Naive thymus-derived CD4-positive, alpha-beta T cell (primary cell): ENCODE measurements around the gene ODAD4. TPM values are rescaled to one million over a fixed set of nuclear protein-coding genes. Genes with fewer than 3 reads are reported as not detected.

Source experiments
- ATAC-seq: fragments of 150-1000 bp; cut with Tn5 transposase; 2 replicates; pipeline ENCODE4 v1.10.0; 2021; ENCODE audit warnings: mild to moderate bottlenecking, moderate library complexity
- CTCF ChIA-PET: fragments of 350-600 bp; sonication (Branson Sonifier 250); formaldehyde crosslinking; loops from one replicate; lab custom pipeline; 2021; ENCODE audit warnings: antibody characterized with exemption; lab: Charles Lee
- POLR2A ChIA-PET: fragments of 350-600 bp; sonication (Branson Sonifier 250); formaldehyde crosslinking; loops from one replicate; lab custom pipeline; 2021; ENCODE audit warnings: antibody characterized with exemption, inconsistent platforms; lab: Charles Lee
- DNase-seq, 9 donors: peaks; one replicate each; pipeline versions ENCODE4 v3.0.0 to v3.0.0-alpha.2; 2020 to 2022; ENCODE audit warnings: mixed read lengths in 1 of 9
- H3K27ac ChIP-seq: one replicate; pipeline ENCODE4 v1.7.0; 2013; ENCODE audit warnings: mild to moderate bottlenecking, low read depth, low read length, moderate library complexity
- H3K27me3 ChIP-seq, 2 donors: one replicate each; pipeline ENCODE4 v1.7.0; 2013; ENCODE audit warnings: low read length in 2 of 2, mild to moderate bottlenecking in 2 of 2, moderate library complexity in 2 of 2; ENCODE audit not compliant: control insufficient read depth in 2 of 2, insufficient read depth in 2 of 2
- H3K36me3 ChIP-seq, 3 experiments: 1 replicate in 2 of 3; 2 replicates in 1 of 3; pipeline ENCODE4 v1.7.0; 2013; ENCODE audit warnings: low read length in 3 of 3, mild to moderate bottlenecking in 3 of 3, moderate library complexity in 1 of 3; ENCODE audit not compliant: insufficient read depth in 3 of 3, control insufficient read depth in 2 of 3
- H3K4me1 ChIP-seq, 2 donors: one replicate each; pipeline ENCODE4 v1.7.0; 2013; ENCODE audit warnings: low read length in 2 of 2, mild to moderate bottlenecking in 2 of 2, moderate library complexity in 1 of 2; ENCODE audit not compliant: control insufficient read depth in 2 of 2, insufficient read depth in 2 of 2
- H3K4me3 ChIP-seq: 2 replicates; pipeline ENCODE4 v1.7.0; 2013; ENCODE audit warnings: mild to moderate bottlenecking, low read length
- H3K9me3 ChIP-seq, 3 experiments: 1 replicate in 2 of 3; 2 replicates in 1 of 3; pipeline ENCODE4 v1.7.0; 2013; ENCODE audit warnings: low read length in 3 of 3; ENCODE audit not compliant: control insufficient read depth in 2 of 3
- H3K27ac Mint-ChIP-seq, 9 donors: one replicate each; pipeline ENCODE4 v1.8.0; 2020 to 2022; ENCODE audit warnings: mixed read lengths in 9 of 9, mild to moderate bottlenecking in 8 of 9, moderate library complexity in 5 of 9, inconsistent platforms in 2 of 9
- H3K27me3 Mint-ChIP-seq, 5 donors: one replicate each; pipeline ENCODE4 v1.8.0; 2021 to 2022; ENCODE audit warnings: mixed read lengths in 5 of 5, mild to moderate bottlenecking in 1 of 5
- H3K36me3 Mint-ChIP-seq, 5 donors: one replicate each; pipeline ENCODE4 v1.8.0; 2020 to 2022; ENCODE audit warnings: mixed read lengths in 5 of 5, mild to moderate bottlenecking in 3 of 5, inconsistent platforms in 1 of 5
- H3K4me1 Mint-ChIP-seq, 7 donors: one replicate each; pipeline ENCODE4 v1.8.0; 2020 to 2022; ENCODE audit warnings: mixed read lengths in 7 of 7, mild to moderate bottlenecking in 3 of 7, inconsistent platforms in 1 of 7
- H3K4me3 Mint-ChIP-seq, 10 donors: one replicate each; pipeline ENCODE4 v1.8.0; 2020 to 2022; ENCODE audit warnings: mild to moderate bottlenecking in 10 of 10, mixed read lengths in 10 of 10, moderate library complexity in 6 of 10, inconsistent platforms in 2 of 10
- H3K9me3 Mint-ChIP-seq, 11 donors: one replicate each; pipeline ENCODE4 v1.8.0; 2020 to 2022; ENCODE audit warnings: mixed read lengths in 11 of 11, mild to moderate bottlenecking in 4 of 11, inconsistent platforms in 1 of 11, moderate library complexity in 1 of 11
- intact Hi-C, 2 donors: fragments of 100-400 bp; cut with micrococcal nuclease; formaldehyde crosslinking; loops; one replicate each; pipeline ENCODE4 v1.15.1; 2023
- polyA plus RNA-seq, 2 donors: library from polyadenylated mRNA; unstranded; fragments of 300-500 nt; fragmentation: Illumina TruSeq; gene quantifications; one replicate each; pipeline ENCODE4 v1.2.3, GENCODE V29; 2021
- total RNA-seq, 6 experiments: library from RNA in 5 of 6; stranded (reverse) in 5 of 6; gene quantifications; 1 replicate in 5 of 6; 2 replicates in 1 of 6; pipeline ENCODE4 v1.2.3 and lab custom pipeline; 2021 to 2026

The ODAD4 gene
- total and polyA plus RNA-seq, 7 experiments from 2014 or later, result 0.10 to 4.1 (median 0.83) TPM; not detected in 1

DNA sequence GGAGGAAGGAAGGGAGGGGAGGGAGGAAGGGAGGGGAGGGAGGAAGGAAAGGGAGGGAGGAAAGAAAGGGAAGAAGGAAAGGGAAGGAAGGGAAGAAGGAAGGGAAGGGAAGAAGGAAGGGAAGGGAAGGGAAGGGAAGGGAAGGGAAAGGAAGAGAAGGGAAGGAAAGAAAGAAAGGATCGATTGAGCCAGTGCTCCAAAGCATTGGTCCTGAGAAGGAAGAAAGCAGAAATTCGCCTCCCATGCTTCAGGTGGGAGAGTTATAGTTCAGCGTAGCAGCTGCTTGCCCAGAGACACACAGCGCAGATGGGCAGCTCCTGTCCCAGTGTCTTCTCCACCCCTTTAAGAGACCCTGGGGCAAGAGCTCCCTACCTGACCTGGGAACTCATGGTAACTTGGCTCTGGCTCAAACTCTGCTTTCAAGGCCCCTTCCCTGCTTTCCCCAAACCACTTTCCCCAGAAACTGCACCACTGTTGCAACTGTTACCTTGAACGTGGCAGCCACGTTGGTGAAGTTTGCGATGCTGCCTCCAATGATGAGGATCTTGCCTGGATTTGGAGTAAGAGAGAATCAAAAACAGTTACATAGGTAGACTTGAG, 26.1 kb upstream of the ODAD4 start:
- Histone ChIP-seq H3K27me3 (no peaks in the 10 kb centered on the region), H3K4me3 (no peak overlapping the region), H3K27ac (no peak overlapping the region), H3K4me1 (no peaks in the 10 kb centered on the region), H3K36me3 (peaks cover 18 to 85% (median 21%) of the 10 kb centered on the region in 3 experiments), H3K9me3 (no peaks in the 10 kb centered on the region)
- DNase-seq, result no peak
- H3K27ac Mint-ChIP-seq, result no peak overlapping the region
- CTCF ChIA-PET, result no interaction called here
- peaks cover 9 to 55% (median 12%) of the 10 kb centered on the region in 5 donors for H3K36me3 Mint-ChIP-seq
- H3K27me3 Mint-ChIP-seq, result no peaks in the 10 kb centered on the region
- H3K4me1 Mint-ChIP-seq, result peaks cover 0 to 8% (median 0%) of the 10 kb centered on the region in 7 donors
- no peak for ATAC-seq
- POLR2A ChIA-PET, result no interaction called here
- H3K4me3 Mint-ChIP-seq, result no peak overlapping the region
- H3K9me3 Mint-ChIP-seq, result no peaks in the 10 kb centered on the region
- intact Hi-C loops, result no loop called here

DNA sequence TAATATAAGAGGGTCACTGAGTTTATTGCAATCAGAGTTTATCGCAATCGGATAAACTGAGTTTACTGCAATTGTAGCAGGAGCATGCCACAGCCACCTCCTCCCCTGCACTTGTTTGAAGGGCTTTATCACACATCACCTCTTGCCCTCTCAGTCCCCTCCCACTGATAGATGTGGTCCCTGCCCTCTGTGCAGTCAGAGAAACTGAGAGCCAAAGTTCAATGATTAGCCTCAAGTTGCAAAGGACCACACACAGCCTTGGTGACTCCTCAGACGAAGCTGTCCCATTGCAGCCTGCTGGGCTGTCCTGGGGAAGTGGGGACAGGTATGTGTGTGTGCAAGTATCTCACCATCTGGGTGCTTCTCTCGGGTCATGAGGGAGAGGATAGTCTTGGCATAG, 25.2 kb upstream of the ODAD4 start:
- DNase-seq (no peak), ATAC-seq (no peak)
- POLR2A ChIA-PET, result interaction anchor here (0.6 kb wide), 1 partner anchor 16 kb away, joined by 5 read pairs; no protein-coding TSS in a partner anchor
- no peaks in the 10 kb centered on the region for H3K9me3 Mint-ChIP-seq
- H3K4me3 Mint-ChIP-seq, result no peak overlapping the region
- peaks cover 9 to 60% (median 12%) of the 10 kb centered on the region in 5 donors for H3K36me3 Mint-ChIP-seq
- no peaks in the 10 kb centered on the region for H3K4me1 ChIP-seq
- CTCF ChIA-PET, result no interaction called here
- H3K27ac ChIP-seq, result no peak overlapping the region
- no peaks in the 10 kb centered on the region for H3K9me3 ChIP-seq
- intact Hi-C loops, result no loop called here
- no peak overlapping the region for H3K4me3 ChIP-seq
- peaks cover 15 to 89% (median 27%) of the 10 kb centered on the region in 3 experiments for H3K36me3 ChIP-seq
- H3K27ac Mint-ChIP-seq, result no peak overlapping the region
- H3K27me3 Mint-ChIP-seq, result no peaks in the 10 kb centered on the region
- peaks cover 0 to 6% (median 0%) of the 10 kb centered on the region in 7 donors for H3K4me1 Mint-ChIP-seq
- H3K27me3 ChIP-seq, result no peaks in the 10 kb centered on the region

DNA sequence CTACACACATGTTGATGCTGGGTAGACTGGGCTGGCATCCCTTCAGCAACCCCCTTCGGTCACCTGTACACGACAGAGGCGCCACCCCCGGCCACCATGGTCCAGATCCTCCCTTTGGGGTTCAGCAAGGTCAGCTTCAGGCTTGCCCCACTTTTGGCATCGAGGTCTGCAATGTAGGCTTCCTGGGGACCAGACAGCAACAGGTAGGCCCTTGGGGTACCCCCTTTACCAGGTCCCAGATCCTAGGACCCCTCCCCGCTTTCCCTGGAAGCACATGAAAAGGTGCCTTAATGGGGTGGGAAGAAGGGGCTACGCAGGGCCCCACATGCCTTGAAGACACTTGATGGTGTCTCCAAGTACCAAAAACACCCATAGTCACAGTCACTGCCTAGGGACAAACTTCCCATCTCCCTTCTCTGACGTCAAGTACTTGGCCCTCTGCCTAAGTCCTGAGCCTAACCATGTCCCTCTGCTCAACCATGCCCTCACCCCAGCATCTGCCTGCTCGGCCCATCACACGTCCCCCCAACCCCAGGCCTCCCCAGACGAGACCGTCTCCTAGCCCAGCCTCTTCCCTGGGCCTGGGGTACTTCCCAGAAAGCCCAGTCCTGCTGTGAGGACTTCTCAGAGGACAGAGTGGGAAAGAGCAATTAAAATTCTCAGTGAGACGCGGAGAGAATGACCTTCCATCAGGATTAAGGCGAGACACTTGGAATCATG, 23.8 kb upstream of the ODAD4 start:
- ChIA-PET CTCF (no interaction called here), POLR2A (no interaction called here)

DNA sequence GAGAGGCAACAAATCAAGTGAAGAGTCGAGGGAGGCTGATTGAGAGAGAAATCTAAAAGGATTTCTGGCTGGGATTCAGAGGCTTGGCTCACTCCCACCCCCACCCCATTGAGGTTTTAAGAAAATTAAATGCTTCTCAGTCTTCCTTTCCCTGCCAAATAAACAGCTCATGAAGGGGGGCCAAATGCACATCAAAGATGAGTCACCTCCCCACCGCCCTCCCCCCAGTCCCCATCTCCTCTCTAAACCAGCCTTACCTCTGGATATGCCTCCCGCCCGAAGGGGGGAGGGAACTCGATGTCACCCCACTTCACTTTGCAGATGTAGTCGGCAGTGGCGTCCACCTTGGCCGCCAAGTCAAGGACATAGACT, 23.2 kb upstream of the ODAD4 start:
- Mint-ChIP-seq H3K4me3 (no peak overlapping the region), H3K4me1 (peaks cover 0 to 3% (median 0%) of the 10 kb centered on the region in 7 donors), H3K27ac (no peak overlapping the region), H3K27me3 (no peaks in the 10 kb centered on the region), H3K36me3 (peaks cover 0 to 60% (median 9%) of the 10 kb centered on the region in 5 donors), H3K9me3 (no peaks in the 10 kb centered on the region)
- intact Hi-C loops, result no loop called here
- POLR2A ChIA-PET, result interaction anchor here (0.5 to 0.6 kb wide), 2 partner anchors 53 to 341 kb away, joined by 4 read pairs; no protein-coding TSS in a partner anchor
- H3K9me3 ChIP-seq, result no peaks in the 10 kb centered on the region
- H3K27me3 ChIP-seq, result no peaks in the 10 kb centered on the region
- H3K27ac ChIP-seq, result no peak overlapping the region
- ATAC-seq (no peak), DNase-seq (no peak)
- H3K4me1 ChIP-seq, result no peaks in the 10 kb centered on the region
- H3K4me3 ChIP-seq, result no peak overlapping the region
- H3K36me3 ChIP-seq, result peaks cover 23 to 90% (median 33%) of the 10 kb centered on the region in 3 experiments
- CTCF ChIA-PET, result no interaction called here

More for the DNA sequence above, 23.8 kb upstream of the ODAD4 start:
- intact Hi-C loops, result no loop called here
- Mint-ChIP-seq H3K9me3 (no peaks in the 10 kb centered on the region), H3K36me3 (peaks cover 3 to 63% (median 9%) of the 10 kb centered on the region in 5 donors), H3K4me1 (peaks cover 0 to 3% (median 0%) of the 10 kb centered on the region in 7 donors), H3K27ac (peak overlapping the region in 1 of 9 donors; percentile 85), H3K4me3 (no peak overlapping the region), H3K27me3 (no peaks in the 10 kb centered on the region)
- no peak overlapping the region for H3K4me3 ChIP-seq
- H3K27me3 ChIP-seq, result no peaks in the 10 kb centered on the region
- H3K36me3 ChIP-seq, result peaks cover 23 to 90% (median 33%) of the 10 kb centered on the region in 3 experiments
- no peaks in the 10 kb centered on the region for H3K4me1 ChIP-seq
- no peaks in the 10 kb centered on the region for H3K9me3 ChIP-seq
- ATAC-seq (no peak), DNase-seq (no peak)
- H3K27ac ChIP-seq, result no peak overlapping the region

DNA sequence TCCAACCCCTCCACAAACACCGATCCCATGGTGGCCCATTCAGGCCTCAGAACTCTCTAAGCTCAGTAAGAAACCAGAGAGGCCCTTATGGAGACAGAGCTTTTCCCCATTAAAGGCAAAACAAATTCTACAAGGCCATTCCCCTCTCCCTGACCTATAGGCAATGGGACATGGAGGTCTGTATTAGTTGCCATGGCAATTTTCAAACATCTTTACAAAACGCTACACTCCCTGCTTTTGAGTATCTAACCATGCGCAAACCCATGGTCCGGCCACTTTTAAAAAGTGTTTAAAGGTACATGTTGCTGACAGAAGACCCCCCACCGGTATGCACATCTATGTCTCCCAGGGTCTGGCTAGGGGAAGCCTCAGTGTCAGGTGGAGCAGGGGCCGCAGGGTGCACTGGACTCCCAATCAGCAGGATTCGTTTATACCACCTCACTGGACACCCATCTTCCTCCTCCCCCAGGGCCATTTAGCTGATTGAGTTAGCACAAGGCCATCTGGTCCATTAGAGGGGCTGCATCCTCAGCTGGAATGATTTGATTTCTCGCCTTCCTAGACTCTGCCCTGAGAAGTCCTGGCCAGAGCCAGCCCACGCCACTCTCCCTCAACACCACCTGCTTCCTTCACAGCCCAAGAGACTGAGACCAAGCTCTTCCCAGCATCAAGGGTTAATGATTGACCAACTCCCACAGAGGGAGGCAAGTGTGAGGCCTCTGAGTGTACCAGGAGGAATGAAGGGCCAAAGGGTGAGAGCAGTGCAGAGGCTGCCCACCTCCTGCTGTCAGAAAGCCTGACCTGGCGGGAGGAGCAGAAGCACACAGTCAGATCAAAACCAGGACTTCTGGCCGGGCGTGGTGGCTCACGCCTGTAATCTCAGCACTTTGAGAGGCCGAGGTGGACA, 22.5 kb upstream of the ODAD4 start:
- H3K4me3 ChIP-seq, result no peak overlapping the region
- H3K9me3 ChIP-seq, result no peaks in the 10 kb centered on the region
- no peak overlapping the region for H3K27ac ChIP-seq
- POLR2A ChIA-PET, result interaction anchor here (0.5 to 0.6 kb wide), 3 partner anchors 52 to 433 kb away, joined by 3 to 4 read pairs (median 4); no protein-coding TSS in a partner anchor
- Mint-ChIP-seq H3K27ac (peak overlapping the region in 1 of 9 donors; percentile 2), H3K36me3 (peaks cover 4 to 66% (median 8%) of the 10 kb centered on the region in 5 donors), H3K4me1 (peaks cover 0 to 3% (median 2%) of the 10 kb centered on the region in 7 donors), H3K27me3 (no peaks in the 10 kb centered on the region), H3K9me3 (no peaks in the 10 kb centered on the region), H3K4me3 (no peak overlapping the region)
- peaks cover 19 to 90% (median 36%) of the 10 kb centered on the region in 3 experiments for H3K36me3 ChIP-seq
- ATAC-seq, result no peak
- no peaks in the 10 kb centered on the region for H3K4me1 ChIP-seq
- H3K27me3 ChIP-seq, result no peaks in the 10 kb centered on the region
- CTCF ChIA-PET, result interaction anchor here (0.5 kb wide), 1 partner anchor 233 kb away, joined by 3 read pairs; no protein-coding TSS in a partner anchor
- DNase-seq, result no peak
- intact Hi-C loops, result no loop called here

DNA sequence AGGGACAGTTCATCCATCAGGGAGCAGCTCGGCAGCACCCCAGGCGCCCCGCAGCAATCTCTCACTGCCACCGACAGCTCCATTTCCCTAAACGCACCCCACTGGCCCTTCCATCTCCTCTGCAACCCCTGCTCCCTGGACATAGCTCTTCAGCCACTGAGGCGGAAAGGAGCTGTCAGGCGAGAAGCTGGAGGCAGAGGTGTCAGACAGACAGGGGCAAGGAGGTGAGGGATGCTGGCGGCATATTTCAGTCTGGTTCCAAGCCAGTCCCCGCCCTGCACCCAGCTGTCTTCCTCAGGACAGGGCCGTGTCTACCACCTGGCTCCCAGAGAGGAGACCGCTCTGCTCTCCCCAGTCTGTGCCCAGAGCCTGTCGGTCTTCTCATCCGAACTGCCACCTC, 21.3 kb upstream of the ODAD4 start:
- no peaks in the 10 kb centered on the region for H3K9me3 ChIP-seq
- H3K4me1 Mint-ChIP-seq, result peaks cover 5 to 14% (median 6%) of the 10 kb centered on the region in 7 donors
- H3K4me3 ChIP-seq, result no peak overlapping the region
- H3K27me3 Mint-ChIP-seq, result no peaks in the 10 kb centered on the region
- H3K36me3 Mint-ChIP-seq, result peaks cover 4 to 67% (median 7%) of the 10 kb centered on the region in 5 donors
- DNase-seq, result no peak
- intact Hi-C loops, result no loop called here
- H3K9me3 Mint-ChIP-seq, result no peaks in the 10 kb centered on the region
- H3K27me3 ChIP-seq, result no peaks in the 10 kb centered on the region
- no peak overlapping the region for H3K27ac ChIP-seq
- no peak for ATAC-seq
- no peak overlapping the region for H3K4me3 Mint-ChIP-seq
- H3K27ac Mint-ChIP-seq, result no peak overlapping the region
- peaks cover 19 to 96% (median 36%) of the 10 kb centered on the region in 3 experiments for H3K36me3 ChIP-seq
- H3K4me1 ChIP-seq, result no peaks in the 10 kb centered on the region
- ChIA-PET CTCF (interaction anchor here (1.0 kb wide), 1 partner anchor 9 kb away, joined by 4 read pairs; no protein-coding TSS in a partner anchor), POLR2A (no interaction called here)
